HG03378 (cell line): Measurements from ENCODE around the gene UBE3C.

Experiments
- ATAC-seq: cut with Tn5 transposase; IDR thresholded peaks from one replicate; pipeline ENCODE4 v1.9.1; 2021; ENCODE audit warnings: mild to moderate bottlenecking, moderate library complexity; ENCODE audit not compliant: unreplicated experiment

The UBE3C gene

GRCh38 chr7:157284229-157285014 is 145.7 kb downstream of the UBE3C start:
- no peak for ATAC-seq

GRCh38 chr7:157291404-157292080 is 152.8 kb downstream of the UBE3C start:
- no peak for ATAC-seq

GRCh38 chr7:157292258-157292657 is 153.5 kb downstream of the UBE3C start:
- ATAC-seq, result no peak

- ATAC-seq, result no peak
These were observed 154.2 kb downstream of the UBE3C start for GRCh38 chr7:157292770-157293412.

- ATAC-seq, result no peak
These were observed 154.7 kb downstream of the UBE3C start for GRCh38 chr7:157293413-157293788.

GRCh38 chr7:157294773-157295172 is 156.0 kb downstream of the UBE3C start:
- ATAC-seq, result no peak

- ATAC-seq, result no peak
These were observed 156.6 kb downstream of the UBE3C start for GRCh38 chr7:157295338-157295737.

GRCh38 chr7:157297185-157297584 is 158.5 kb downstream of the UBE3C start:
- ATAC-seq, result no peak

- ATAC-seq, result no peak
These were observed 160.5 kb downstream of the UBE3C start for GRCh38 chr7:157299317-157299612.

GRCh38 chr7:157299613-157300368 is 161.1 kb downstream of the UBE3C start:
- ATAC-seq, result no peak

GRCh38 chr7:157300369-157300825 is 161.7 kb downstream of the UBE3C start:
- no peak for ATAC-seq

GRCh38 chr7:157301610-157302120 is 162.9 kb downstream of the UBE3C start:
- ATAC-seq, result no peak

- no peak for ATAC-seq
These were observed 168.4 kb downstream of the UBE3C start for GRCh38 chr7:157306846-157307838.

- no peak for ATAC-seq
These were observed 171.4 kb downstream of the UBE3C start for GRCh38 chr7:157309988-157310668.

GRCh38 chr7:157310676-157311185 is 172.0 kb downstream of the UBE3C start:
- no peak for ATAC-seq

GRCh38 chr7:157312941-157313340 is 174.2 kb downstream of the UBE3C start:
- ATAC-seq, result no peak

- ATAC-seq, result no peak
These were observed 174.9 kb downstream of the UBE3C start for GRCh38 chr7:157313645-157314044.

- ATAC-seq, result no peak
These were observed 179.4 kb downstream of the UBE3C start for GRCh38 chr7:157318015-157318706.
